Posterior cingulate gyrus (tissue), 11 donors: ENCODE results near the gene DMC1.
A peak's percentile ranks its signal among the peaks of the same experiment; 100 is the strongest.
"Not testable (repeated sequence)": the region's sequence is repeated elsewhere in the genome, so short reads cannot be mapped to it uniquely, and the experiment has no call there.

ENCODE experiments used
- DNase-seq, 10 donors: peaks; one replicate each; pipeline versions ENCODE4 v3.0.0 to v3.0.0-alpha.2; 2020 to 2021; ENCODE audit warnings: mixed read lengths in 3 of 10
- intact Hi-C: fragments of 100-400 bp; cut with DNase I; formaldehyde crosslinking; loops from one replicate; pipeline ENCODE4 v1.15.1; 2023

DMC1 gene

GRCh38 chr22:38569972-38570778 lies at the start of gene DMC1:
TSS of gene DMC1 (minus strand) at chr22:38570183. CDS start at chr22:38568256, 1,927 bp downstream.
- intact Hi-C loops: loop anchor here (5.0 kb wide), 2 partner anchors 63 to 503 kb away; partner anchors contain the start of gene DDX17
- peak; percentile 59 to 95 (median 80) for DNase-seq

GRCh38 chr22:38618682-38619081 lies 48.7 kb upstream of the DMC1 start:
- no peak for DNase-seq
- intact Hi-C loops: no loop called here

GRCh38 chr22:38618258-38618657 lies 48.3 kb upstream of the DMC1 start:
- DNase-seq: no peak
- intact Hi-C loops: no loop called here

GRCh38 chr22:38615064-38615405 lies 45.1 kb upstream of the DMC1 start:
- intact Hi-C loops: not testable (repeated sequence)
- DNase-seq: peak in 1 of 10 donors; percentile 37

GRCh38 chr22:38614332-38615063 lies 44.5 kb upstream of the DMC1 start:
- intact Hi-C loops: no loop called here

GRCh38 chr22:38613588-38613987 lies 43.6 kb upstream of the DMC1 start:
- DNase-seq: no peak

More at GRCh38 chr22:38614332-38615063, 44.5 kb upstream of the DMC1 start:
- no peak for DNase-seq

GRCh38 chr22:38612217-38613006 lies 42.4 kb upstream of the DMC1 start:
- DNase-seq: no peak
- intact Hi-C loops: no loop called here

More at GRCh38 chr22:38613588-38613987, 43.6 kb upstream of the DMC1 start:
- intact Hi-C loops: no loop called here

- intact Hi-C loops: no loop called here
- DNase-seq: no peak
Observed at GRCh38 chr22:38611559-38611958, 41.6 kb upstream of the DMC1 start.

GRCh38 chr22:38610234-38610633 lies 40.3 kb upstream of the DMC1 start:
- intact Hi-C loops: no loop called here
- no peak for DNase-seq

GRCh38 chr22:38608992-38609750 lies 39.2 kb upstream of the DMC1 start:
- intact Hi-C loops: no loop called here
- DNase-seq: peak in 6 of 10 donors; percentile 11 to 66 (median 28)

- intact Hi-C loops: no loop called here
- DNase-seq: no peak
Observed at GRCh38 chr22:38607680-38608079, 37.7 kb upstream of the DMC1 start.

GRCh38 chr22:38602166-38602565 lies 32.2 kb upstream of the DMC1 start:
- DNase-seq: no peak
- intact Hi-C loops: no loop called here

GRCh38 chr22:38601221-38601764 lies 31.3 kb upstream of the DMC1 start:
- intact Hi-C loops: no loop called here
- DNase-seq: no peak

GRCh38 chr22:38599466-38599865 lies 29.5 kb upstream of the DMC1 start:
- intact Hi-C loops: no loop called here
- DNase-seq: no peak

- intact Hi-C loops, DNase-seq: not testable (repeated sequence)
Observed at GRCh38 chr22:38582923-38583322, 12.9 kb upstream of the DMC1 start.

GRCh38 chr22:38578505-38578904 lies 8.5 kb upstream of the DMC1 start:
- DNase-seq: no peak
- intact Hi-C loops: no loop called here

- DNase-seq: peak in 1 of 10 donors; percentile 35
- intact Hi-C loops: loop anchor here (2.0 to 5.0 kb wide), 3 partner anchors 65 to 505 kb away; partner anchors contain the start of gene DDX17
Observed at GRCh38 chr22:38572065-38572464, 2.1 kb upstream of the DMC1 start.

- intact Hi-C loops: loop anchor here (5.0 kb wide), 2 partner anchors 64 to 504 kb away; partner anchors contain the start of gene DDX17
Observed at GRCh38 chr22:38570779-38571364, 889 bp upstream of the DMC1 start.

More at GRCh38 chr22:38570779-38571364, 889 bp upstream of the DMC1 start:
- peak; percentile 48 to 96 (median 72) for DNase-seq
